ENCODE measurements around the gene GNAZ.

The GNAZ gene

GRCh38 chr22:23109441-23109978 lies 39.2 kb downstream of the GNAZ start:
- no peak for DNase-seq

- DNase-seq = no peak
Measured at GRCh38 chr22:23110190-23110921, 40.0 kb downstream of the GNAZ start.

GRCh38 chr22:23110922-23111527 lies 40.7 kb downstream of the GNAZ start:
- DNase-seq = no peak

- DNase-seq = no peak
Measured at GRCh38 chr22:23112472-23113012, 42.2 kb downstream of the GNAZ start.

- no peak for DNase-seq
Measured at GRCh38 chr22:23113067-23113846, 42.9 kb downstream of the GNAZ start.

- DNase-seq = no peak
Measured at GRCh38 chr22:23113847-23114720, 43.8 kb downstream of the GNAZ start.

- no peak for DNase-seq
Measured at GRCh38 chr22:23114721-23115020, 44.4 kb downstream of the GNAZ start.

GRCh38 chr22:23115369-23115768 lies 45.0 kb downstream of the GNAZ start:
- no peak for DNase-seq

- DNase-seq = no peak
Measured at GRCh38 chr22:23115825-23116494, 45.6 kb downstream of the GNAZ start.

- no peak for DNase-seq
Measured at GRCh38 chr22:23116506-23117263, 46.4 kb downstream of the GNAZ start.

GRCh38 chr22:23117275-23117674 lies 47.0 kb downstream of the GNAZ start:
- no peak for DNase-seq

GRCh38 chr22:23117891-23118646 lies 47.8 kb downstream of the GNAZ start:
- no peak for DNase-seq

- no peak for DNase-seq
Measured at GRCh38 chr22:23118647-23119493, 48.6 kb downstream of the GNAZ start.

GRCh38 chr22:23119494-23120414 lies 49.4 kb downstream of the GNAZ start:
- peak; percentile 48 for DNase-seq

GRCh38 chr22:23120415-23120899 lies 50.1 kb downstream of the GNAZ start:
- no peak for DNase-seq

GRCh38 chr22:23121000-23121421 lies 50.7 kb downstream of the GNAZ start:
- DNase-seq = no peak

- no peak for DNase-seq
Measured at GRCh38 chr22:23121424-23121823, 51.1 kb downstream of the GNAZ start.

Data from activated CD4-positive, CD25-positive, alpha-beta regulatory T cell treated with anti-CD3 and anti-CD28 coated beads, Interleukin-2, amount 50 U/mL, for 72 hours (primary cell).